GM18498 (cell line): ENCODE results near the gene LDB2.

Experiments
- ATAC-seq: cut with Tn5 transposase; IDR thresholded peaks from one replicate; pipeline ENCODE4 v1.9.1; 2021; ENCODE audit warnings: mild to moderate bottlenecking, moderate library complexity; ENCODE audit not compliant: unreplicated experiment

Gene LDB2

DNA sequence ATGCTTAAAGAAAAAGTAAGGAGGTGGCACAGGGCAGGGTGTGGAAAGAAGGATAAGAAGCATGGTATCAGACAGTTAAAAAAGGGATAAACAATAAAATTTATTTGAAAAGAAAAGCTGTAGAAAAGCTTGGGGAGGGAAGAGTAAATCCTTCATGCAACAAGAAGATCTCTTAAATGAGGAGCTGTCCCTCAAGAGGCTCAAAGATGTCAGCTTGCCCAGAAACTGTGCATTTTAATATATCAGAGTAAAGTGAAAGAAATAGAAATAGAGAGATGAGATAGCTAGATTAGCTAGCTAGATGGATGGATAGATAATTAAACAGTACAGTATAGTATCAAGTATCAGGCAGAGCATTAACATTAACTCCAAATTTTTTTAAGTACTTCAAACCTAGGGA lies 170.3 kb downstream of the LDB2 start:
- ATAC-seq: no peak

DNA sequence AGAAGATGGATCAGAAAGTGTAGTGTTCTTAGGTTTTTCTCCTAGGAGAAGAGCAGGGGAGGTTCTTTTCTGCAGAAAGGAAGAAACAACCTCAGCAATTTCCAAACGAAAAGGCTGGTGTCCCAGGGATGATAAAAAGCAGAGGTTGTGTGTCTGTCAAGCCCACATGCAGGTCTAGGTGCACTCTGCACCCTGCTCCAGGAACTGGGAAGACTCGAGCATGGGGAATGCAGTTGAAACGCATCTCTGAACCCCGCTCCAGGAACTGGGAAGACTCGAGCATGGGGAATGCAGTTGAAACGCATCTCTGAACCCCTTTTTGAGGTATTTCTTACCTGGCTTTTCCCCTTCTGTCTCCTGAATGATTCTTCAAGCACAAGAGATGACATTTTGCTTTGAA lies 171.2 kb downstream of the LDB2 start:
- ATAC-seq: no peak

DNA sequence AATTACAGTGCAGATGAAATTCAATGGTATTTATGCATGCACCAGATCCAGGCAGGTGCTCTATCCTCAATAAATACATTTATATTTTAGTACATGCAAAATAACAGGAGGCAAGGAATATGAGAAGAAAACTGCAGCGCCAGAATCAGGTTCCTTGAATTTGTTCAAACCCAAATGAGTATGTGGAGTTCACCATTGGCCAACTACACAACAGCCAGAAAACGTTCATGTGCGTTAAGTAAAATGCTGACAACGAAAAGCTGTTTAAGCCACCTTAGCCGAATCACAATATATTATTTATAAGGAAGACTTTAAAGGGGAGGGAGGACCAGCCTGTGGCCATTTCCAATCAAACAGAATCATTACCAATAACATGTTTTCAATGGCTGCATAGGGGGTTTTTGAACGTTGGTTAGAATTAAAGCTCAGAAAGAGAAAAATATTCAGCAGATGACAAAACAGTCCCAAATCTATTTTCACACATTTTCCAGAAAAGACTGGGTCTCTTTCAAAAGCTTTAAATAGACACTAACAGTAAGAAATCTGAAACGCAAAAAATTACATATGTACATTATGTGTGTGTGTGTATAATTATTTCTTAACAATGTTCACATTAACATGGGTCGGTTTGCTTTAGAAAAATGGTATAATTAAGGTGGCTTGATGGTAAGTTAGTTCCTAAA lies 171.9 kb downstream of the LDB2 start:
- no peak for ATAC-seq

DNA sequence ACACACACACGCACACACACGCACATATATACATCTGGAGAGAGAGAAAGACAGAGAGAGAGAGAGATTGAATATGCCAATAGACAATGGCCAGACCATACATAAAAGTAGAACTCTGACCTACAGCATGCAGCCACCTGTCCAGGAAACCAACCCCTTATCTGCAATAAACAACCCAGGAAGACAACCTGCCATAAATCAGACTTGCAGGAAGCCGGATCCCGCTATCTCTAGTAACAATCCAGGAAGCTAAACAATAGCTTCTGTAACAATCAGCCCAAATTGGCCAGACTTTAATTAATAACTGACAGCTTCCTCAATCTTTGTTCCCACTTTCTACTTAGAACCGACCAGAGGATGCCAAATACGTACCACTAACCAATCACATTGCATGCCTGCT lies 173.2 kb downstream of the LDB2 start:
- ATAC-seq: no peak

DNA sequence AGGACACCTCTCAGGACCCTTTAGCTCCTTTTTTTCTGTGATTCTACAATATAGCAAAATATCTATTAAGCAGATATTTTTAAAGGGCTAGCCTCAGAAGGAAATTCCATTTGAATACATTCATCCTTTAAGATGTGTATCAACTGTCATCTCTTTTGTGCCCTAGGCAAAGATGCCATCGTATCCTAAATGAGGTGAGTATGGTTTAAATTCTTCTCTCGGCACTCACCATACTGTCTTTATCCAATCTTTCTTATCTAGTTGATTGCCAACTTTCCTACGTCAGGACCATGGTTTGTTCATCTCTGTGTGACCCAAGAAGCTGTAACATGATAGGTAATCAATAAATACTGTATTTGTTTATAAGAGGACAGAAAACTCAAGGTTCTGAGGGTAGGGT lies 176.0 kb downstream of the LDB2 start:
- ATAC-seq: no peak

DNA sequence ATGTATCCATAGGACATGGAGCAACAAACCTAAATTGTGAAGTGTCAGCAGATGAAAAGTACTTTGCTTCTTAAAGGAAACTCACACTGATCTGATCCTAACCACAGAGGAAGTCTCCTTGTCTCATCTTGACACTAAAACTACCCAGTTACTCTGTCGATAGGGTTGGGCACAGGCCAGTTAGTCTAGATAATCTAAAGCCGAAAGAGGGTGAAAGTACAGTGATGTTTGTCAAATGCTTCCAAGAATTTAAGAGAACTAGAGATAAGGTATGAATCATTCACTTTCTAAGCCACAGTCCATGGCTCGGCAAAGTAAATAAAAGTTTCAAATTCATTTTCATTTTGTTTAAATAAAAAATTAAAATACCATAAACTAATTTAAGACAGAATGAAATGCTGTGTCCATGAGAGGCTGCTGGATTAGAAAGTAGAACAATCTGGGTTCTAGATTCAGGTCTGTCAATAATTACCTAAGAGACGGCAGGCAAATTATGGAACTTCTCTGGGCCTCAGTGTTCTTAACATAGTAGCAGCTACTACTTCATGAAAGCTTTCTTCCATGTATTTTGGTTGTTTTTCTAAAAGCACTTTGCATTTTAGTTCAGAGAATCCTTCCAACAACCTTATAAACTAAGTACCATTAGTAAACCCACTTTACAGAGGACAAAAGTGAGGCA lies 176.7 kb downstream of the LDB2 start:
- ATAC-seq: no peak

DNA sequence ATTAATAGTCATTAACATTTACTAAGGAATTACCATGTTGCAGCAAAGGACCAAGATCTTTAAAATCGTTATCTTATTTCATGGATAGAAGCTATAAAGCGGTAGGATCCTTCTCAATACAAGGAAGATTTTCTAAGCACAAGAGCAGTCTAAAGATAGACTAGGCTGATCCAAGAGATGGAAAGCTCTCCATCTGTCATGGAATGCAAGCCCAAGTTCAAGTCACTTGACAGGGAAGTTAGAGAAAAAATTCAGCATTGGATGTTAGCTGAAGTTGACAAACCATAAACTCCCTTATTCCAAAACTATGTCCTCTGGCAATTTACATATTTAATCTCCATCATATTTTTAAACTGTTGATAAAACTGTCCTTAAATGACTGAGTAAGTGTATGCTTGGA lies 177.7 kb downstream of the LDB2 start:
- no peak for ATAC-seq

DNA sequence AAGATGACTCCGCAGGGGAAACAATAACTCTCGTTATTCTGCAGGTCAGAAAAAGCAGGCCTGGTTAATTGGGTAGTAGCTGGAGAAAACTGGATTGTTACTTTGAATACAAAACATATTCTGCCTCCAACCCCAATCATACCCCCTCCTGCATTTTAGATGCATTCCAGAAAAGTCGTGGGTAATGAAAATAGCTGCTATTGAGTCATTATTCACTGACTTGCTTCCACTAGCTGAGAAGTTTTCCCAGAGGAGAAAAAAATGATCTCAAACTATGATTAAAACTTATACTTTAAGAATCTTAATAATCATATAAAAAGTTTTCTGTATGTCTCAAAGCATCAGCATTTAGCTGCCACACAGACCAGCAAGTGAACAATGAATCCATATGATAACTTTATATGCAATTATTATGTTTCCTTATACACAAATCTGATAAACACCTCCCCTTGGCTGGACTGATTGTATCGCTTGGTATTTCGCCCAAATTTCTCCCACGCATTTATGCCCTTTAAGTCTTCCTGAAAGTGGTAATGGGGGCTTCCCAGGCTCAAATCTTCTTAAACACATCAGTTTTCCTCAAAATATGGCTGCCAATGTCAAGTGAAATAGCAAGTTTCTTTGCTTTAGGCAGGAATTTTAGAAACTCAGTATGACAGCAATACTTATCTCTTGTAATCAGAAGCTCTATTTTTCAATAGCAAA lies 181.0 kb downstream of the LDB2 start:
- ATAC-seq: no peak

DNA sequence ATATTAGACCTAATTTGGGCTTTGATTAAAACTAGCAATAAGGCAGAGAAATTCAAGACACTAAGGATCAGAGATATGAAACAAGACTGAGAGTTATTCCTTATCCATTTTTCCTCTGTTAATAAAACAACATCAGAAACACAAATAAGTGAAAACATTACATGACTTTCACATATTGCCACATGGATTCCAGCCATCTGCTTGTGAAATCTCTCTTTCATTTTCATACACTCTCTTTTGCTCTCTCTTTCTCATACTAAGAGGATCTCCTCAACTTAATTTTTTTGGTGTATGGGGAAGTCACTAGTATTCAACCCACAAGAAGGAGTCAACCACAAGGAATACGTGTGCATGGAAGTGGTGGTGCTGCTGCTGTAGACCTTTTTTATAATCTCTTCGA lies 183.0 kb downstream of the LDB2 start:
- no peak for ATAC-seq

DNA sequence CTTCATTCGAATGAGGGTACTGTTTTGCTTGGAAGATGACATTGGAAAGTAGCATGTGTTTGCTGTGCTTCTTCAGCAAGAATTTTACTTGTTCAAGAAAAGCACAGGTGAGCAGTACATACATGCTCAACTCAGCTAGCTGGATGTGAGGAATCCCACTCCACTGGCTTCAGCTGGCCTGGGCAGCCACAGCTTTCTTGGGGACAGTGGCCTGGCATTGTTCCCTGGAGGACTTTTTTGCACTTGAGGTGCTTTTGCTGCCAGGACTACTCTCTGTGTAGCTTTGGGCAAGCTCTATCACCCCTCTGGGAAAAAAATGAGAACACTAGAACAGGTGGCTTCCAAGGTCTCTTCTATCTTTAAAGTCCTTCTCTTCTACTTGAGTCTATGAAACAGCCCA lies 184.3 kb downstream of the LDB2 start:
- ATAC-seq: no peak

DNA sequence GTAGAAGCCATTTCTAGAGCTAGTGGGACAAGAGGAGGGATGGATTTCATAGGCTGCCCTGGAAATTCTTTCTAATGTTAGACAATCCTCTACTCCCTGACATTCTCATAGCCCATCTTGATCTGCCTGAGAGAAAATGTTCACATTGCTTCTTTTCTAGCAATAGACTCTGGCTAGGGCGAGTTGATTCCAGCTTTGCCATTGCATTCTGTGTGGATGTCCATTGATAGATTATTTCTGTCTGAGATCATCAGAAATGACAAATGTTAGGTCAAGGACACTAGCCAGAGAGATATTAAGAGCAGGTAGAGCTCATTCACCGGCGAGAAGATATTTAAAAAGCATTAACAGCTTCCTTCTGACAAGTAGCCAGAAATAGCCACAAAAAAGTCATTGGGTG lies 184.7 kb downstream of the LDB2 start:
- ATAC-seq: no peak

DNA sequence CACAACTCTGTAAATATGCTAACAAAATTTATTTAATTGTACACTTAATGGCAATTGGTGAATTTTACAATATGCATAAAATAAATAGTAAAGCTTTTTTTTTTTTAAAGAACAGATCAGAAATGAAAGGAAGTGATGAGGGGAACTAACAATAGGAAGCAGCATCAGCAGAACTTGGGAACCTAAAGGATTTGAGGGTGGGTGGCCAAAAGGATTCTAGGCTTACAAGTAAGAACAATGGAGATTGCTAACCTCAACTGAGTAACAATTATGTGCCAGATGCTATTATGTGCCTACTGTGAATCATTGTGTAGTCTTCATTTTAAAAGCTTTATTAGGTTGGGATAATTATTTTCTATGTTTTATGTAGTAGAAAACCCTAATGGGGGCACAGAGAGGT lies 185.2 kb downstream of the LDB2 start:
- ATAC-seq: no peak

DNA sequence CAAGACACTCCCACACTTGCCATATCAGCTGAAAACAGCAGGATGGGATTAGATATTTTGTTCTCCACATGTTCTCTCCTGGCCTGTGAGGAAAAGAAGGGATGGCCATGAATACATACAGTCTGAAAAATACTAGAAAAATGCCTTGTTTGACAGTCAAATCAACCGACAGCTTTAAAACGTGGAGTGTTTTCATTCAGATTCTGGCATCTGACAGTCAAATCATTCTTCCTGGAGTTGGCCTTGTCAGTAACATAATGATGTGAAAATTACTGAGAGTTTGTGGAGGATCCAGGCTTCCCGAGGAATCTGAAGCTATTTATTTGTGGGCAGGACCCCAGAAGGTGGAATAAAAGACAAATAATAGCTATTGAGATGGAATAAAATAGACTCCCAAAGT lies 188.2 kb downstream of the LDB2 start:
- no peak for ATAC-seq

DNA sequence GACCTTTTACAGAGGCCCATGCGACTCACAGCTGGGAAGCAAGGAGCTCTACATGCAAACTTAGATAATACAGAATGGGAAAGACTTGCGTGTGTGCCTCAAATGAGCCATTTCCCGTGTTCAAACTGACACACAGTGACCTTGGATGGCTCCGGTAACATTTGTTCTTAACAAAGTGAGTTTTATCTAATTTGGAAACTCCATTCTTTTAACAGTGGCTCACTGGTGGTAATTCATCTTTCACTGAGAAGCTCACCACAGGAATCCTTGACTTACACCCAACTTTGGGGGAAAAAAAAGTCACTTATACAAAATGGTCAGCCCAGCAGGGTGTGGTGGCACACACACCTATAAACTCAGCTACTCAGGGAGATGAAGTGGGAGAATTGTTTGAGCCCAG lies 190.6 kb downstream of the LDB2 start:
- no peak for ATAC-seq

DNA sequence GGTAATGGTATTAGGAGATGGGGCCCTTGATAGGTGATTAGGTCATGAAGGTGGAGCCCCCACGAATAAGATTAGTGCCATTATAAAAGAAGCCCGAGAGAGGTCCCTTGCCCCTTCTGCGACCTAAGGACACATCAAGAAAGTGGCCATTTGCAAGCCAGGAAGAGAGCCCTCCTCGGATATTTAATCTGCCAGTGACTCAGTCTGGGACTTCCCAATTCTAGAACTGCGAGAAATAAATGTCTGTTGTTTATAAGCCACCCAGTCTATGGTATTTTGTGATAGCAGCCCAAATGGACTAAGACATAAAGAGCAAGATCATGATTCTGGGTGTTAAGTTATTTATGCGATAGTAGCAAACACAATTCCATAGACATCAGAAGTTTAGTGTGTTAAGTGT lies 192.2 kb downstream of the LDB2 start:
- no peak for ATAC-seq

DNA sequence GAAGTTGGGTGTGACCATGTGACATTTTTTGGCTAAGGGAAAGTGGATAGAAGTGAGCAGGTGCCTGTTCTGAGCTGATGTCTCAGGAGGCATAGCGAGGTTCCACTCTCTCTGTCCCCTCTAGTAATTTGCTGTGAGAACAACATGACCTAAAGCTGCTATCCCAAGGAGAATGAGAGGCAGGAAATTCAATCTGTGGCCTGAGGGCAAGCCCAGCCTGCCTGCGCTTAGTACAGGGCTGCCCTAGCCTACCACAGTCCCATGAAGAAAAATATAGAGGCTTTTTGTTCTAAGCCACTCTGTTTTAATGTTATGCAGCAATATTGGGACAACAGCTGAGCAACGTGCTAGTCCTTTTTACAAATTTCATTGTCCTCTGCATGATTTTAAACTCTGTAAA lies 193.1 kb downstream of the LDB2 start:
- no peak for ATAC-seq

DNA sequence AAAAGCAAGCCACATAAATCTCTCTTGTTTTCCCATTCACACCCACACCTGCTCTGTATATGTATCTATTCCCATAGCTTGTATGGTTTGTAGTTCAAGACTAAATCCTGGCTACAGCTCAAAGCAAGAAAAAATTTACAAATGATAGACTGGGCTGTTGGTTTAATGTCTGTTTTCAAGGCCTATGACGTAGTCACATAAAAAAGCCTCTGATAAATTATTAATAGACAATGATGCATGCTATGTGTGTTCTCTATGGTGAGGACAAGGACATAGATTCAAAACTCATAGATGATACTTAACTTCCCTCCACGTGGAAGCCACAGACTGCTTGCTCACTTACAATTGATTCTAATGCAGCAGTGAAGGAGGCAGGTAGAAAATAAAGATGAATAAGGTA lies 194.0 kb downstream of the LDB2 start:
- ATAC-seq: no peak

DNA sequence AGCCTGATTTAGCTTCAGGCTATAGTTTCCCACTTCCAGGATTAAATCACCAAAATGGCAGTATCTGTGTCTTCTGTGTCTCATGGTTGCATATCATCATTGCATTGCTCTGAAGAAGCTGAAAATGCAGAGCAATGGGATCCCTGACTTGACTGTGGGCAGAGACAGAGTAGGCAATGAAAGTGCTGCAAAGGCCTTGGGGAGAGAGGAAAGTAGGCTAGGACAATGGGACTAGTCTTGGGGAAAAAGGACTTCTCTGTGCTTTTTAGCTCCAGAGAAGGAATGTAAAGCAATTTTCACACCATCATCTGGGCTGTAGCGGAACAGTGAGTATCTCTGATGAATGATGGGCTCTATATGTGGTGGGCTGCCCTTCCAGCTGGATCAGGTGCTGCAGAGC lies 202.5 kb downstream of the LDB2 start:
- no peak for ATAC-seq

DNA sequence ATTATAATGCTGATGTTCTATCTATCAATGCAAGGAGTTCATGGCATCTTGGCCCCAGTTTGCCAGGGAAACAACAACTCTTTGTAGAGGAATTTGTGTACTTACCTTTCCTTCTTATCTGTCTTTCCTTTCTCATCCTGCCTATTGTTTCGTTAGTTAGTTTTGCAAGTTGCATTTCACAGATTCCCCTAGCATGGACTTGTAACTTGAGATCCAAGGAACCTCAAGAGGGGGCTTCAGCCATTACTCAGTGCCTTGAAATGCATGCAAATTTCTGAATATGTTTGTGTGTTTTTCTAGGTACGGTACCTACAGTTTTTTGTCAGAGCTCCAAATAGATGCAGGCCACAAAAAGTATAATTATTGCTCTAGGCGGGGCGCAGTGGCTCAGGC lies 203.6 kb downstream of the LDB2 start:
- ATAC-seq: no peak

DNA sequence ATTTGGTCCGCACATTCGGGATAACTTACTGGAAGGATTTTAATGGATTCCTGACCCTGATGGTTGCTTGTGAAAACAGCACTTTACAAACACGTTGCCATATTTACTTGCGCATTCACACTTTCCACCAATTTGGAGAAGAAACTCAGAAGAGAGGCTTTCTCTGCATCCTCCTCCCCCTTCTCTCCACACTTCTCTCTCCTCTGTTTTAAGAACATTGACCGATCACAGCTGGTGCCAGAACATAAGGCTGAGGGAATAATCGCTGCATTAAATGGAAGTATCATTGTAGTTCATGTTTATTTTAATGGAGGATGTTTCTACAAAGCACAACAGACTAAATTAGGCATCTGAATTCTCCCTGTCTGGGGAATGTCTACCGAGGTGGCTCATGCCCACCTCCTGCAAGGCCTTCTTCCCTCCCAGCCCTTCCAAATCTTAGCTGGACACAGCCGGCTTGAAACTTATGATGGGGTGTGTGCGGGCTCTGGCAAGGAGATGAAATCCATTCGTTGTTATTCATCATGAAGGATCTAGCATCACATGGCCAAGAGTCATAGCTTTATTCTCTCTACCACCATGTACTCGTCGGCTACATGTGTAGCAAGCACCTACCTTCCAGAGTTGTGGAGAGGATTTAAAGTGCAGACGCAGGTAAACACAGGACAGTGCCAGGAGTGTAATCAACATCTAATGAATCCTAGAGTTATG lies 204.1 kb downstream of the LDB2 start:
- no peak for ATAC-seq

DNA sequence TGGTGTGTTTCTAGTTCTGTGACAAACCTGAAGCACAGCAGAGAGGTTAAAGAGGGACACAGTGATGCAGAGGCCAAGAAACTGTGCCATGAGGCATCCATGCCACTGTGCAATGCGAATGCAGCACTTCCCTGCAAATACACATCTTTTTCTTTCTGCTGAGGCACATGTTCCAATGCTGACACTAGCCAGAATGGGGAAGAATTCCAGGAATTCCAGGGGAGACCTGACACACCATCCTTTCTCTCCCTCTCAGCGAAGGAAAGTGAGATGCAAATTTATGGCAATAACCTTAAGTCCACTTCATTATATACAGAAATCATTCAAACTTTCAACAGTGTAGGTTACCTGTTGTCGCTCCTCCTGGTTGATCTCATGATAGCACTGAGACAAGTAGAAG lies 204.8 kb downstream of the LDB2 start:
- ATAC-seq: no peak
